SK-N-SH treated with all-trans-retinoic acid at 6 μM for 48 hours (cell line): Measurements from ENCODE around the gene KCNAB3.

Experiments used
- CSDC2 ChIP-seq: fragments of 250-450 bp; sonication (Bioruptor Pico); IDR thresholded peaks from 2 replicates; pipeline ENCODE4 v1.5.0; 2020; ENCODE audit warnings: mild to moderate bottlenecking, moderate library complexity
- OSR1 ChIP-seq: fragments of 250-450 bp; sonication (Bioruptor Pico); IDR thresholded peaks from 2 replicates; pipeline ENCODE4 v1.8.0; 2022; ENCODE audit warnings: moderate library complexity, mild to moderate bottlenecking, inconsistent platforms
- PPARA ChIP-seq: fragments of 250-450 bp; sonication (Bioruptor Pico); IDR thresholded peaks from 2 replicates; pipeline ENCODE4 v1.5.0; 2020; ENCODE audit warnings: mild to moderate bottlenecking, borderline replicate concordance
- RARB ChIP-seq: fragments of 250-450 bp; sonication (Bioruptor Pico); IDR thresholded peaks from 2 replicates; pipeline ENCODE4 v1.8.0; 2021; ENCODE audit warnings: mild to moderate bottlenecking, moderate library complexity
- ZFP30 ChIP-seq: fragments of 450-650 bp; formaldehyde crosslinking; IDR thresholded peaks from 2 replicates; pipeline ENCODE4 v1.5.0; 2022; ENCODE audit warnings: mild to moderate bottlenecking, moderate library complexity
- ZNF565 ChIP-seq: fragments of 450-650 bp; formaldehyde crosslinking; conservative IDR thresholded peaks from 2 replicates; pipeline ENCODE4 v1.5.0; 2020; ENCODE audit warnings: low read depth, mild to moderate bottlenecking, moderate library complexity
- TF ChIP-seq, protein P1 (sequence below): fragments of 250-450 bp; sonication (Bioruptor Pico); IDR thresholded peaks from 2 replicates; pipeline ENCODE4 v1.8.0; 2020; ENCODE audit warnings: mild to moderate bottlenecking, moderate library complexity, borderline replicate concordance
- TF ChIP-seq, protein P2 (sequence below): fragments of 250-450 bp; sonication (Bioruptor Pico); IDR thresholded peaks from 2 replicates; pipeline ENCODE4 v1.5.0; 2020; ENCODE audit warnings: mild to moderate bottlenecking, moderate library complexity

- TF ChIP-seq, protein P1, sequence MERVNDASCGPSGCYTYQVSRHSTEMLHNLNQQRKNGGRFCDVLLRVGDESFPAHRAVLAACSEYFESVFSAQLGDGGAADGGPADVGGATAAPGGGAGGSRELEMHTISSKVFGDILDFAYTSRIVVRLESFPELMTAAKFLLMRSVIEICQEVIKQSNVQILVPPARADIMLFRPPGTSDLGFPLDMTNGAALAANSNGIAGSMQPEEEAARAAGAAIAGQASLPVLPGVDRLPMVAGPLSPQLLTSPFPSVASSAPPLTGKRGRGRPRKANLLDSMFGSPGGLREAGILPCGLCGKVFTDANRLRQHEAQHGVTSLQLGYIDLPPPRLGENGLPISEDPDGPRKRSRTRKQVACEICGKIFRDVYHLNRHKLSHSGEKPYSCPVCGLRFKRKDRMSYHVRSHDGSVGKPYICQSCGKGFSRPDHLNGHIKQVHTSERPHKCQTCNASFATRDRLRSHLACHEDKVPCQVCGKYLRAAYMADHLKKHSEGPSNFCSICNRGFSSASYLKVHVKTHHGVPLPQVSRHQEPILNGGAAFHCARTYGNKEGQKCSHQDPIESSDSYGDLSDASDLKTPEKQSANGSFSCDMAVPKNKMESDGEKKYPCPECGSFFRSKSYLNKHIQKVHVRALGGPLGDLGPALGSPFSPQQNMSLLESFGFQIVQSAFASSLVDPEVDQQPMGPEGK (CRISPR knock-in tag), result no peak
- TF ChIP-seq OSR1 (CRISPR knock-in tag) (no peak), ZFP30 (no peak), PPARA (CRISPR knock-in tag) (no peak), ZNF565 (CRISPR knock-in tag) (no peak), RARB (CRISPR knock-in tag) (no peak), CSDC2 (no peak)
- TF ChIP-seq, protein P2, sequence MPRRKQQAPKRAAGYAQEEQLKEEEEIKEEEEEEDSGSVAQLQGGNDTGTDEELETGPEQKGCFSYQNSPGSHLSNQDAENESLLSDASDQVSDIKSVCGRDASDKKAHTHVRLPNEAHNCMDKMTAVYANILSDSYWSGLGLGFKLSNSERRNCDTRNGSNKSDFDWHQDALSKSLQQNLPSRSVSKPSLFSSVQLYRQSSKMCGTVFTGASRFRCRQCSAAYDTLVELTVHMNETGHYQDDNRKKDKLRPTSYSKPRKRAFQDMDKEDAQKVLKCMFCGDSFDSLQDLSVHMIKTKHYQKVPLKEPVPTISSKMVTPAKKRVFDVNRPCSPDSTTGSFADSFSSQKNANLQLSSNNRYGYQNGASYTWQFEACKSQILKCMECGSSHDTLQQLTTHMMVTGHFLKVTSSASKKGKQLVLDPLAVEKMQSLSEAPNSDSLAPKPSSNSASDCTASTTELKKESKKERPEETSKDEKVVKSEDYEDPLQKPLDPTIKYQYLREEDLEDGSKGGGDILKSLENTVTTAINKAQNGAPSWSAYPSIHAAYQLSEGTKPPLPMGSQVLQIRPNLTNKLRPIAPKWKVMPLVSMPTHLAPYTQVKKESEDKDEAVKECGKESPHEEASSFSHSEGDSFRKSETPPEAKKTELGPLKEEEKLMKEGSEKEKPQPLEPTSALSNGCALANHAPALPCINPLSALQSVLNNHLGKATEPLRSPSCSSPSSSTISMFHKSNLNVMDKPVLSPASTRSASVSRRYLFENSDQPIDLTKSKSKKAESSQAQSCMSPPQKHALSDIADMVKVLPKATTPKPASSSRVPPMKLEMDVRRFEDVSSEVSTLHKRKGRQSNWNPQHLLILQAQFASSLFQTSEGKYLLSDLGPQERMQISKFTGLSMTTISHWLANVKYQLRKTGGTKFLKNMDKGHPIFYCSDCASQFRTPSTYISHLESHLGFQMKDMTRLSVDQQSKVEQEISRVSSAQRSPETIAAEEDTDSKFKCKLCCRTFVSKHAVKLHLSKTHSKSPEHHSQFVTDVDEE, result no peak
These were observed 16.6 kb downstream of the KCNAB3 start for GRCh38 chr17:7912927-7913524.
